HL-60 (cell line): ENCODE measurements around the gene FOCAD.
A peak's percentile ranks its signal among the peaks of the same experiment; 100 is the strongest.
"Not testable (repeated sequence)": the region's sequence is repeated elsewhere in the genome, so short reads cannot be mapped to it uniquely, and the experiment has no call there.

ENCODE experiments used
- DNase-seq, 2 experiments: peaks; one replicate each; pipeline ENCODE4 v3.0.0-alpha.2; 2010 to 2020; ENCODE audit warnings: low read depth in 1 of 2, low spot score in 1 of 2
- H3K27ac ChIP-seq: fragments of 250-450 bp; sonication (Bioruptor Pico); replicated peaks from 2 replicates; pipeline ENCODE4 v1.5.1; 2020; ENCODE audit warnings: mild to moderate bottlenecking, moderate library complexity
- H3K27me3 ChIP-seq: fragments of 250-450 bp; sonication (Bioruptor Pico); 2 replicates; pipeline ENCODE4 v1.5.1; 2021; ENCODE audit warnings: mild to moderate bottlenecking, moderate library complexity; ENCODE audit not compliant: insufficient read depth, poor library complexity, severe bottlenecking
- H3K4me3 ChIP-seq: replicated peaks from 2 replicates; pipeline ENCODE4 v1.5.1; 2011; ENCODE audit warnings: mild to moderate bottlenecking, control low read depth, low read length; ENCODE audit not compliant: insufficient read depth
- GABPA ChIP-seq: IDR thresholded peaks from 2 replicates; pipeline ENCODE4 v1.6.1; 2012; ENCODE audit warnings: low read depth
- POLR2AphosphoS5 ChIP-seq: IDR thresholded peaks from 2 replicates; pipeline ENCODE4 v1.6.1; 2012; ENCODE audit warnings: low read depth
- SPI1 ChIP-seq: IDR thresholded peaks from 2 replicates; pipeline ENCODE4 v1.6.1; 2012; ENCODE audit warnings: low read depth, mild to moderate bottlenecking, borderline replicate concordance
- TF ChIP-seq, protein P1 (sequence below): IDR thresholded peaks from 2 replicates; pipeline ENCODE4 v1.6.1; 2012; ENCODE audit warnings: low read depth; ENCODE audit not compliant: insufficient replicate concordance
- TF ChIP-seq, protein P2 (sequence below): IDR thresholded peaks from one replicate; pipeline ENCODE4 v1.5.1; 2011; ENCODE audit warnings: low read length, control low read depth, inconsistent platforms; ENCODE audit not compliant: insufficient read depth

Gene FOCAD

DNA sequence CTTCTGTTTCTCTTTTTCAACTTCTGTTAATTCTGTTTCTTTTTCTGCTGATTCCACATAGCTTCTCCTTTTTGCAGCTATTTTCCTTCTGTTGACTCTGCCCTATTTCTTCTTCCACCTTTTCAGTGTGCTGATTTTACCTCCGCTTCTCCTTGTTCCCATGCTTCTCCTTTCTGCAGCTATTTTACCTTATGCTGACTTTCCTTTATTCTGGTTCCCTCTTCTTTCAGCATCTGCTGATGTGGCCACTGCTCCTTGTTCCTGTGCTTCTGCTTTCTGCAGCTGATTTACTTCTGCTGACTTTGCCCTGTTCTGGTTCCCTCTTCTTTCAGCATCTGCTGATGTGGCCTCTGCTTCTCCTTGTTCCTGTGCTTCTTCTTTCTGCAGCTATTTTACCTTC lies 288.6 kb downstream of the FOCAD start:
- no peak for DNase-seq
- Histone ChIP-seq H3K4me3 (no peak overlapping the region), H3K27ac (no peak overlapping the region), H3K27me3 (no peaks in the 10 kb centered on the region)
- TF ChIP-seq SPI1 (no peak), GABPA (no peak), POLR2AphosphoS5 (no peak)
- TF ChIP-seq, protein P1, sequence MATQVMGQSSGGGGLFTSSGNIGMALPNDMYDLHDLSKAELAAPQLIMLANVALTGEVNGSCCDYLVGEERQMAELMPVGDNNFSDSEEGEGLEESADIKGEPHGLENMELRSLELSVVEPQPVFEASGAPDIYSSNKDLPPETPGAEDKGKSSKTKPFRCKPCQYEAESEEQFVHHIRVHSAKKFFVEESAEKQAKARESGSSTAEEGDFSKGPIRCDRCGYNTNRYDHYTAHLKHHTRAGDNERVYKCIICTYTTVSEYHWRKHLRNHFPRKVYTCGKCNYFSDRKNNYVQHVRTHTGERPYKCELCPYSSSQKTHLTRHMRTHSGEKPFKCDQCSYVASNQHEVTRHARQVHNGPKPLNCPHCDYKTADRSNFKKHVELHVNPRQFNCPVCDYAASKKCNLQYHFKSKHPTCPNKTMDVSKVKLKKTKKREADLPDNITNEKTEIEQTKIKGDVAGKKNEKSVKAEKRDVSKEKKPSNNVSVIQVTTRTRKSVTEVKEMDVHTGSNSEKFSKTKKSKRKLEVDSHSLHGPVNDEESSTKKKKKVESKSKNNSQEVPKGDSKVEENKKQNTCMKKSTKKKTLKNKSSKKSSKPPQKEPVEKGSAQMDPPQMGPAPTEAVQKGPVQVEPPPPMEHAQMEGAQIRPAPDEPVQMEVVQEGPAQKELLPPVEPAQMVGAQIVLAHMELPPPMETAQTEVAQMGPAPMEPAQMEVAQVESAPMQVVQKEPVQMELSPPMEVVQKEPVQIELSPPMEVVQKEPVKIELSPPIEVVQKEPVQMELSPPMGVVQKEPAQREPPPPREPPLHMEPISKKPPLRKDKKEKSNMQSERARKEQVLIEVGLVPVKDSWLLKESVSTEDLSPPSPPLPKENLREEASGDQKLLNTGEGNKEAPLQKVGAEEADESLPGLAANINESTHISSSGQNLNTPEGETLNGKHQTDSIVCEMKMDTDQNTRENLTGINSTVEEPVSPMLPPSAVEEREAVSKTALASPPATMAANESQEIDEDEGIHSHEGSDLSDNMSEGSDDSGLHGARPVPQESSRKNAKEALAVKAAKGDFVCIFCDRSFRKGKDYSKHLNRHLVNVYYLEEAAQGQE = no peak
- TF ChIP-seq, protein P2, sequence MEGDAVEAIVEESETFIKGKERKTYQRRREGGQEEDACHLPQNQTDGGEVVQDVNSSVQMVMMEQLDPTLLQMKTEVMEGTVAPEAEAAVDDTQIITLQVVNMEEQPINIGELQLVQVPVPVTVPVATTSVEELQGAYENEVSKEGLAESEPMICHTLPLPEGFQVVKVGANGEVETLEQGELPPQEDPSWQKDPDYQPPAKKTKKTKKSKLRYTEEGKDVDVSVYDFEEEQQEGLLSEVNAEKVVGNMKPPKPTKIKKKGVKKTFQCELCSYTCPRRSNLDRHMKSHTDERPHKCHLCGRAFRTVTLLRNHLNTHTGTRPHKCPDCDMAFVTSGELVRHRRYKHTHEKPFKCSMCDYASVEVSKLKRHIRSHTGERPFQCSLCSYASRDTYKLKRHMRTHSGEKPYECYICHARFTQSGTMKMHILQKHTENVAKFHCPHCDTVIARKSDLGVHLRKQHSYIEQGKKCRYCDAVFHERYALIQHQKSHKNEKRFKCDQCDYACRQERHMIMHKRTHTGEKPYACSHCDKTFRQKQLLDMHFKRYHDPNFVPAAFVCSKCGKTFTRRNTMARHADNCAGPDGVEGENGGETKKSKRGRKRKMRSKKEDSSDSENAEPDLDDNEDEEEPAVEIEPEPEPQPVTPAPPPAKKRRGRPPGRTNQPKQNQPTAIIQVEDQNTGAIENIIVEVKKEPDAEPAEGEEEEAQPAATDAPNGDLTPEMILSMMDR = no peak

DNA sequence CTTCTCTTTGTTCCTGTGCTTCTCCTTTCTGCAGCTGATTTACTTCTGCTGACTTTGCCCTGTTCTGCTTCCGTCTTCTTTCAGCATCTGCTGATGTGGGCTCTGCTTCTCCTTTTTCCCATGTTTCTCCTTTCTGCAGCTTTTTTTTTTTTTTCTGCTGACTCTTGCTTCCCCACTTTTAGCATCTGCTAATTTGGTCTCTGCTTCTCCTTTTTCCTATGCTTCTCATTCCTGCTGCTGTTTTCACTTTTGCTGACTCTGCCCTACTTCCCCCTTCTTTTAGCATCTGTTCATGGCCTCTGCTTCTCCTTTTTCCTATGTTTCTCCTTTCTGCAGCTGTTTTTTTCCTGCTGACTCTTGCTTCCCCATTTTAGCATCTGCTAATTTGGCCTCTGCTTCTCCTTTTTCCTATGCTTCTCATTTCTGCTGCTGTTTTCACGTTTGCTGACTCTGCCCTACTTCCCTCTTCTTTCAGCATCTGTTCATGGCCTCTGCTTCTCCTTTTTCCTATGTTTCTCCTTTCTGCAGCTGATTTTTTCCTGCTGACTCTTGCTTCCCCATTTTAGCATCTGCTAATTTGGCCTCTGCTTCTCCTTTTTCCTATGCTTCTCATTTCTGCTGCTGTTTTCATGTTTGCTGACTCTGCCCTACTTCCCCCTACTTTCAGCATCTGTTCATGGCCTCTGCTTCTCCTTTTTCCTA lies 289.3 kb downstream of the FOCAD start:
- not testable (repeated sequence) for H3K27ac ChIP-seq, H3K4me3 ChIP-seq, H3K27me3 ChIP-seq
- DNase-seq = peak in 1 of 2 experiments; percentile 39
- TF ChIP-seq POLR2AphosphoS5 = peak; percentile 21; the same call in 1 of the 2 replicates

DNA sequence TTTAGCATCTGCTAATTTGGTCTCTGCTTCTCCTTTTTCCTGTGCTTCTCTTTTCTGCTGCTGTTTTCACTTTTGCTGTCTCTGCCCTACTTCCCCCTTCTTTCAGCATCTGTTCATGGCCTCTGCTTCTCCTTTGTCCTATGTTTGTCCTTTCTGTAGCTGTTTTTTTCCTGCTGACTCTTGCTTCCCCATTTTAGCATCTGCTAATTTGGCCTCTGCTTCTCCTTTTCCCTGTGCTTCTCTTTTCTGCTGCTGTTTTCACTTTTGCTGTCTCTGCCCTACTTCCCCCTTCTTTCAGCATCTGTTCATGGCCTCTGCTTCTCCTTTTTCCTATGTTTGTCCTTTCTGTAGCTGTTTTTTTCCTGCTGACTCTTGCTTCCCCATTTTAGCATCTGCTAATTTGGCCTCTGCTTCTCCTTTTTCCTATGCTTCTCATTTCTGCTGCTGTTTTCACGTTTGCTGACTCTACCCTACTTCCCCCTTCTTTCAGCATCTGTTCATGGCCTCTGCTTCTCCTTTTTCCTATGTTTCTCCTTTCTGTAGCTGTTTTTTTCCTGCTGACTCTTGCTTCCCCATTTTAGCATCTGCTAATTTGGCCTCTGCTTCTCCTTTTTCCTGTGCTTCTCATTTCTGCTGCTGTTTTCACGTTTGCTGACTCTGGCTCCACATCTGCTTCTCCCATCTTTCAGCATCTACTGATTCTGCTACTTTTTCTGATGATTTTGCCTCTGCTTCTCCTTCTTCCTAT lies 290.3 kb downstream of the FOCAD start:
- not testable (repeated sequence) for H3K4me3 ChIP-seq, H3K27me3 ChIP-seq, H3K27ac ChIP-seq
- peak in 1 of 2 experiments; percentile 27 for DNase-seq

DNA sequence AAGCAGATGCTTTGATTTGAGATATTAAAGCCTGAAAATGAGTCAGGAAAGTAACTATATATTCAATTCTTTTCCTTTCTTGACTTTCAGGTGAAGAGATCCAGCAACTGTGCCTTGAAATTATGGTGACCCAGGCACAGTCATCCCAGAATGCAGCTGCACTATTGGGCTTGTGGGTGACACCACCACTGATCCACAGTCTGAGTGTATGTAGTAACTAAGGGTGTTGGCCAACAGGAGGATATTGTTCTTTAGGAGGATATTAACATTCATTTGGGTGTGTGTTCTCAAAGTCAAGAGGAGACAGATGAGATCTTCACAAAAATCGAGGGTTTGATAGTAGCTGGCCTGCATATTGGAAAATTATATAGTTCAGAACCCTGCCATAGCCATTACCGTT lies 294.2 kb downstream of the FOCAD start:
- Histone ChIP-seq H3K27ac (no peak overlapping the region), H3K4me3 (no peak overlapping the region), H3K27me3 (no peaks in the 10 kb centered on the region)
- no peak for DNase-seq
- no peak for TF ChIP-seq GABPA
- TF ChIP-seq, protein P2 = no peak
- no peak for TF ChIP-seq POLR2AphosphoS5
- TF ChIP-seq SPI1 = no peak
- TF ChIP-seq, protein P1 = no peak
